ENCODE data around the gene SLC6A9.

SLC6A9 gene

DNA sequence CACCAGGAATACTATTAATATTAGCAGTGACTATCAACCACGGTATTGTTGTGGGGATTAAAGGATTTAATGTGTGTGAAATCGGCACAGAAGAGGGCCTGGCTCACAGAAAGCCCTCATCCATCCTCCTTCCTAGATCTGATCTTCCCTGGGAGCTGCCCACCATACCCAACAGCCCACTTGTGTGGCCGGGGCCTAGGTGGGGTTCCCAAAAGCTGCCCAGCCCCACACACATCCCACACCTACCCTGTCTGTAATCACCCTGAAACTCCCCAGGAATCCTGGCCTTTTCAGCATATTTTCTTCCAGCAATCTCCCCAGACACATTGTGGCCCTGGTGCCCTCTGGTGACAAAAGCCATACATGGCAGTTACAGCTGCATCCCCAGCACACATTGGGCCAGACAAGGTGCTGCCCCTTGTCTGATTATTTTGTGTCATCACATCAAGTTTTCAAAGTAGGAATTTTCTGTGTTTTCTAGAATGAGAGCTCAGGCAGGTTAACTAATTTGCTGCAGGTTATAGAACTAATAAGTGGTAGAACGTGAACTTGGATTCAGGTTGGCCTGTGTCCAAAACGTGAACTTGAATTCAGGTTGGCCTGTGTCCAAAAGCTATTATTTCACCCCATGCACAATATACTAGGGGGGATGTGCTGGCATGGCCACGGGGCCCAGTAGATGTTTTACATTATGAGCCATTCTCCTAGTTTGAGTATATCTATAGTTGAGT, 5.3 kb upstream of the SLC6A9 start:
- H3K4me3 ChIP-seq (ENCODE audit: low read length) = no peak overlapping the region
- peak; percentile 91 for TF ChIP-seq CTCF (IDR thresholded peaks at IDR 0.05; ENCODE audit: insufficient read depth, low read depth, low read length, missing control alignments)
- peak; percentile 73 for DNase-seq (ENCODE audit: low read depth)

DNA sequence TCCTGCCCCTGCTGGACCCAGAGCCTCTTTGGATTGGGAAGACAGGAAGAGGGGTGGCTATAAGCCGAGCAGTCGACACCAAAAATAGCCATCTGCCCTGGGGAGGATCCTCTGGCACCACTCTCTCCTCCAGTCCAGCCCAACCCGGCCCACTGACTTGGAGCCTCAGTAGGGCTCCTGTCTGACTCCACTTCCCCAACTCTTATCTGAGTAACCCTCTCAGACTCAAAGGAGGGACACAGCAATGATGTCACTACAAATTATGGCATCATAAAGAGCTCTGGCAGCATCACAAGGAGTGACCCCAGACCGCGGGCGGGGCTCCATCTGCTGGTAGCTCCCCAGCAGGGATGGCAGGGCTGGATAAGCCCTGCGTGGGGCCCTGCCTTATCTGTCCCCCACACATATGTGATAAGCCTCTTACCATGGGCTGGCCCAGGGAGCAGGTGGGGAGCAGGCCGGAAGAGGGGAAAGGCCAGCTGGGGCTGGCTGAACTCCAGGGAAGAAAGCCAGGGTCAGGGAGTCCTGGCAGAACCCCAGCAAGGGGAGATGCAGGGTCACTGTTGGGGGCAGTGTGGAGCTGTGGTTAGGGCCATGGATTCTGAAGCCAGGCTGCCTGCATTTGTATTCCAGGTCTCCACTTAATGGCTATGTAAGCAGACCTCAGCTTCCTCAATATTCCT, 4.6 kb upstream of the SLC6A9 start:
- no peak for TF ChIP-seq CTCF (IDR thresholded peaks at IDR 0.05; ENCODE audit: insufficient read depth, low read depth, low read length, missing control alignments)
- no peak overlapping the region for H3K4me3 ChIP-seq (ENCODE audit: low read length)
- no peak for DNase-seq (ENCODE audit: low read depth)

GRCh38 chr1:44034976-44035716, 3.9 kb upstream of the SLC6A9 start:
- no peak for TF ChIP-seq CTCF (IDR thresholded peaks at IDR 0.05; ENCODE audit: insufficient read depth, low read depth, low read length, missing control alignments)
- no peak for DNase-seq (ENCODE audit: low read depth)
- no peak overlapping the region for H3K4me3 ChIP-seq (ENCODE audit: low read length)

GRCh38 chr1:44034423-44034822, 3.2 kb upstream of the SLC6A9 start:
- no peak for DNase-seq (ENCODE audit: low read depth)
- no peak overlapping the region for H3K4me3 ChIP-seq (ENCODE audit: low read length)
- TF ChIP-seq CTCF (IDR thresholded peaks at IDR 0.05; ENCODE audit: insufficient read depth, low read depth, low read length, missing control alignments) = no peak

GRCh38 chr1:44033756-44034155, 2.5 kb upstream of the SLC6A9 start:
- no peak for TF ChIP-seq CTCF (IDR thresholded peaks at IDR 0.05; ENCODE audit: insufficient read depth, low read depth, low read length, missing control alignments)
- peak; percentile 34 for DNase-seq (ENCODE audit: low read depth)
- H3K4me3 ChIP-seq (ENCODE audit: low read length) = no peak overlapping the region

DNA sequence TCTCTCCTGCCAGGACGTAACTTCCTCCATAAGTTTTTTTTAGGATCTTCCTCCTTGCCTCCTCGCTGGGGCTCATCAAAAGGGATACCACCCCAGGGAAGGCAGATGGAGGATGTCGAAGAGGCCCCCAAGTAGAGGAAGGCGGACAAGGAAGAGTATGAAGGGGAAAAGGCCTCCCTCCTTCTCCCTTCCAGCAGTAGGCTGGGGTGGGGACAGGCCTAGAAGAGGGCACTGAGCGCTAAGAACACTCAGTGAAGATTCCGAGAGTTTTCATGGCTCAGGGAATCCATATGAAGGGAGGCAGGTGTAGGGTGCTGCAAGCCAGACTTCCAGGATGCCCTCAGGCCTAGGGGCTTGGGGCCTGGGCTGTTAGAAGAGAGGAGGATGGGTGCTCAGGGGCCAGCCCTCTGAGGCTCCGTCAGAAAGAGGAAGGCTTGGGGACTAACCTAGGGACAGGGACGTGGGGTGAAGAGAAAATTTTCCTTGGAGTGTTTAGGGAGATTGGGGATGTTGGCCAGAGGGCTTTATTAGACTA, 1.8 kb upstream of the SLC6A9 start:
- TF ChIP-seq CTCF (IDR thresholded peaks at IDR 0.05; ENCODE audit: insufficient read depth, low read depth, low read length, missing control alignments) = no peak
- H3K4me3 ChIP-seq (ENCODE audit: low read length) = no peak overlapping the region
- DNase-seq (ENCODE audit: low read depth) = no peak
